ENCODE results near the gene LETMD1.

LETMD1 gene

GRCh38 chr12:51080136-51080535 is 32.0 kb downstream of the LETMD1 start:
- DNase-seq = no peak

GRCh38 chr12:51081421-51081820 is 33.3 kb downstream of the LETMD1 start:
- no peak for DNase-seq

GRCh38 chr12:51082561-51083125 is 34.5 kb downstream of the LETMD1 start:
- DNase-seq = no peak

GRCh38 chr12:51083126-51083833 is 35.2 kb downstream of the LETMD1 start, which contains the start of gene CSRNP2:
CSRNP2 (minus strand) TSS chr12:51083596; CDS start chr12:51076561, 7,035 bp downstream.
- peak; percentile 92 for DNase-seq

GRCh38 chr12:51085757-51086156 is 37.6 kb downstream of the LETMD1 start:
- no peak for DNase-seq

- no peak for DNase-seq
Measured at GRCh38 chr12:51086933-51087332, 38.8 kb downstream of the LETMD1 start.

- DNase-seq = no peak
Measured at GRCh38 chr12:51087818-51088217, 39.7 kb downstream of the LETMD1 start.

GRCh38 chr12:51090705-51091229 is 42.6 kb downstream of the LETMD1 start:
- no peak for DNase-seq

GRCh38 chr12:51098611-51099010 is 50.5 kb downstream of the LETMD1 start:
- DNase-seq = no peak

- no peak for DNase-seq
Measured at GRCh38 chr12:51103977-51104376, 55.9 kb downstream of the LETMD1 start.

- DNase-seq = no peak
Measured at GRCh38 chr12:51108136-51108535, 60.0 kb downstream of the LETMD1 start.

All from activated CD4-positive, CD25-positive, alpha-beta regulatory T cell treated with anti-CD3 and anti-CD28 coated beads, Interleukin-2, amount 50 U/mL, for 72 hours (primary cell).